MCF 10A (cell line): ENCODE data around the gene SAPCD1. TPM values are rescaled to one million over a fixed set of nuclear protein-coding genes. Genes with fewer than 3 reads are reported as not detected.

Experiments
- BruUV-seq: library from RNA; stranded (reverse); fragments of 400-500 nt; replicated peaks from 2 replicates; lab custom pipeline; 2021; lab: Mats Ljungman, UMichigan
- CTCF ChIA-PET: fragments of 300-600 bp; sonication (Branson Sonifier 250); formaldehyde crosslinking; extraction: SDS; loops from one replicate; lab custom pipeline; 2021; ENCODE audit warnings: antibody characterized with exemption, inconsistent platforms; lab: Yijun Ruan, JAX
- POLR2A ChIA-PET: fragments of 300-600, 350-650 bp; sonication (Branson Sonifier 250); formaldehyde crosslinking; extraction: SDS; loops from one replicate; lab custom pipeline; 2020; ENCODE audit warnings: antibody characterized with exemption, inconsistent platforms; lab: Yijun Ruan, JAX
- DNase-seq: peaks from one replicate; pipeline ENCODE4 v3.0.0-alpha.2; 2018; ENCODE audit not compliant: unreplicated experiment
- H3K27ac Mint-ChIP-seq: one replicate; pipeline ENCODE4 v1.8.0; 2022; ENCODE audit warnings: mild to moderate bottlenecking, low read depth, mixed read lengths; ENCODE audit not compliant: unreplicated experiment
- H3K27me3 Mint-ChIP-seq: one replicate; pipeline ENCODE4 v1.8.0; 2022; ENCODE audit warnings: mixed read lengths; ENCODE audit not compliant: insufficient read depth, unreplicated experiment
- H3K36me3 Mint-ChIP-seq: one replicate; pipeline ENCODE4 v1.8.0; 2022; ENCODE audit warnings: mild to moderate bottlenecking, moderate library complexity, mixed read lengths; ENCODE audit not compliant: insufficient read depth, unreplicated experiment
- H3K4me1 Mint-ChIP-seq: one replicate; pipeline ENCODE4 v1.8.0; 2022; ENCODE audit warnings: mixed read lengths; ENCODE audit not compliant: insufficient read depth, unreplicated experiment
- H3K4me3 Mint-ChIP-seq: one replicate; pipeline ENCODE4 v1.8.0; 2022; ENCODE audit warnings: mild to moderate bottlenecking, moderate library complexity, mixed read lengths; ENCODE audit not compliant: unreplicated experiment
- H3K9me3 Mint-ChIP-seq: one replicate; pipeline ENCODE4 v1.8.0; 2022; ENCODE audit warnings: mixed read lengths; ENCODE audit not compliant: unreplicated experiment
- CTCF ChIP-seq: fragments of 200-600 bp; IDR thresholded peaks from one replicate; pipeline ENCODE4 v1.8.0; 2022; ENCODE audit warnings: antibody characterized with exemption, mild to moderate bottlenecking; ENCODE audit not compliant: unreplicated experiment
- intact Hi-C: fragments of 100-400 bp; cut with micrococcal nuclease; formaldehyde crosslinking; loops from 2 replicates; pipeline ENCODE4 v1.14.1; 2022
- total RNA-seq: library from RNA; stranded (reverse); gene quantifications from 2 replicates; pipeline ENCODE4 v1.2.3, GENCODE V29; 2022

The SAPCD1 gene
- total RNA-seq, 1 experiment from 2014 or later = 5.1 TPM

DNA sequence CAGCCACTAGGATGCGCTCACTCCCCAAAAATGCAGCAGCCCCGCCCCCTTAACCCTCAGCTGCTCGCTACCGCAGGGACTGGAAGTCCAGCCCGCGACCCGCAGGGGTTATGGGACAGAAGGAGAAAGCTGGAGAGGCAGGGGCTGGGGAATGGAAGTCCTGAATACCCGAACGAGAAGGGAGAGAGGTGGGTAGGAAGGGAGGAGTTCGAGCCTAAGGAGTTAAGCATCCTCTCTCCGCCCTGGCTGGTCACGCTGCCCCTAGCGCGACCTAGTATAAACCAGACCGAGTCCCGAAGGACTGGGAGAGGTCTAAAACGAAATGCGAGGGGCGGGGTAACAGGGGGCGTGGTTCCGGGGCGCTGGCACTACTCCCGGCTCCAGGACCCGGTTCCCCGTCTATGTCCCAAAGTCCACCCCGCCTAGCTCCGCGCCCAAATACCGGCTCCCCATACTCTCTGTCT is 32.9 kb upstream of the SAPCD1 start:
- Mint-ChIP-seq H3K9me3 (no peaks in the 10 kb centered on the region), H3K36me3 (peaks cover 43% of the 10 kb centered on the region), H3K4me1 (peaks cover 7% of the 10 kb centered on the region), H3K27me3 (no peaks in the 10 kb centered on the region), H3K27ac (peak overlapping the region; percentile 86), H3K4me3 (peak overlapping the region; percentile 92)
- ChIA-PET POLR2A (interaction anchor here (0.6 to 11.8 kb wide), 21 partner anchors 11 to 1560 kb away, joined by 3 to 95 read pairs (median 6); partner anchors contain the start of genes ABHD16A, BAG6, DDX39B and GPANK1), CTCF (interaction anchor here (0.6 to 2.6 kb wide), 18 partner anchors 9 to 389 kb away, joined by 3 to 19 read pairs (median 4); partner anchors contain the start of genes MSH5 and VARS1)
- DNase-seq = peak; percentile 88
- no TSS peak for BruUV-seq
- intact Hi-C loops = loop anchor here (1.0 to 2.0 kb wide), 5 partner anchors 26 to 101 kb away; partner anchors contain the start of genes ABHD16A, LY6G5C and VARS1
- no peak for TF ChIP-seq CTCF

- POLR2A ChIA-PET = interaction anchor here (0.5 to 11.8 kb wide), 22 partner anchors 10 to 1559 kb away, joined by 3 to 95 read pairs (median 6); partner anchors contain the start of genes ABHD16A, BAG6, DDX39B and GPANK1
- peak; percentile 61 for DNase-seq
- H3K4me1 Mint-ChIP-seq = peaks cover 7% of the 10 kb centered on the region
- H3K9me3 Mint-ChIP-seq = no peaks in the 10 kb centered on the region
- H3K36me3 Mint-ChIP-seq = peaks cover 43% of the 10 kb centered on the region
- BruUV-seq = no TSS peak
- CTCF ChIA-PET = interaction anchor here (0.6 to 2.6 kb wide), 20 partner anchors 8 to 389 kb away, joined by 3 to 19 read pairs (median 3); partner anchors contain the start of genes LSM2, MSH5 and VARS1
- intact Hi-C loops = loop anchor here (1.0 to 2.0 kb wide), 5 partner anchors 27 to 101 kb away; partner anchors contain the start of genes ABHD16A, LY6G5C and VARS1
- TF ChIP-seq CTCF = no peak
- H3K4me3 Mint-ChIP-seq = peak overlapping the region; percentile 92
- H3K27me3 Mint-ChIP-seq = no peaks in the 10 kb centered on the region
- H3K27ac Mint-ChIP-seq = peak overlapping the region; percentile 86
Observed at GRCh38 chr6:31729979-31730630, 32.4 kb upstream of the SAPCD1 start.

DNA sequence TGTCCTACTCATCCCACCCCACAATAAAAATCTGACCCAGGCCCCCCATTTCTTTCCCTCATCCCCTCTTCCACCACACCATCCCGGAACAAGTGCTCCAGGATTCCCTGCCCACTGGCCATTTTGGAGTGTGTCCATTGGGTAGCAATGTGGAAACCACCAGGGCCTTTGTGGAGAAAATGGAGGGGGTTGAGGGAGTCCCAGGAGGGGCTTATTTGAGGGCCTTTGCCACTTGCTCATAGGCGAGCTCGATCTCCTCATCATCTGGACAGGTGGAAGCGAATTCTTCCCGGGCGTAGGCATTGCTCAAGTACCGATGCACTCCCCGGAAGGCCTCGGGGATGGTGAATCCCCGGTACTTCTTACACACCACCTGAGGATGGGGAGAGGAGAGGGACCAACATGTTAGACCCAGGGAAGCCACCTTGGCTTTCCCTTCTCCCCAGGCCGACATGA is 31.8 kb upstream of the SAPCD1 start:
- no peak for DNase-seq
- no peaks in the 10 kb centered on the region for H3K27me3 Mint-ChIP-seq
- H3K9me3 Mint-ChIP-seq = no peaks in the 10 kb centered on the region
- BruUV-seq = no TSS peak
- peaks cover 43% of the 10 kb centered on the region for H3K36me3 Mint-ChIP-seq
- H3K27ac Mint-ChIP-seq = peak overlapping the region; percentile 49
- ChIA-PET CTCF (interaction anchor here (0.6 to 2.6 kb wide), 8 partner anchors 10 to 243 kb away, joined by 3 to 19 read pairs (median 4); partner anchors contain the start of genes LSM2, MSH5 and VARS1), POLR2A (interaction anchor here (0.5 to 11.8 kb wide), 12 partner anchors 9 to 137 kb away, joined by 4 to 95 read pairs (median 12); partner anchors contain the start of genes ABHD16A, GPANK1, HSPA1A and HSPA1B)
- peak overlapping the region; percentile 92 for H3K4me3 Mint-ChIP-seq
- intact Hi-C loops = no loop called here
- H3K4me1 Mint-ChIP-seq = peaks cover 7% of the 10 kb centered on the region
- TF ChIP-seq CTCF = no peak

DNA sequence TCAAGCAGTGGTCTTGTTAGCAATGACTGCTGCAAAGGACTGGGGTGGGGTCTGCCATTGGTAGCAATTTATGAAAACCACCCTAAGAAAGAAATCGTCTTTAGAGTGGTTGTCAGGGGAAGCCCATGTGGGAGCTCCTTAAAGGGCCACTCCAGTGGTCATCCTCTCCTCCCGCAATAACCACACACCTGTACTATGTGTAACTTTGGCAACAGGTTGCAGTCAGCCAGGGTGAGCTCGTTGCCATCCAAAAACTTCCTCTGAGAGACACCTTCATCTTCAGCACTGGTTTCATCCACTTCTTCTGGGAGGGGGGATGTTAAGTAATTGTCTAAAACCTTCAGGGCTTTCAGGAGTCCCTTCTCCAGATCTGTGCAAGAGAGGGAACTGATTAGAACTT is 30.4 kb upstream of the SAPCD1 start:
- no TSS peak for BruUV-seq
- no peak for DNase-seq
- H3K4me3 Mint-ChIP-seq = no peak overlapping the region
- no peaks in the 10 kb centered on the region for H3K9me3 Mint-ChIP-seq
- H3K27ac Mint-ChIP-seq = no peak overlapping the region
- ChIA-PET CTCF (interaction anchor here (0.6 to 2.6 kb wide), 4 partner anchors 20 to 60 kb away, joined by 3 to 19 read pairs (median 4); no protein-coding TSS in a partner anchor), POLR2A (interaction anchor here (0.6 to 11.8 kb wide), 11 partner anchors 8 to 99 kb away, joined by 3 to 95 read pairs (median 5); partner anchors contain the start of genes ABHD16A, HSPA1A, HSPA1B and HSPA1L)
- H3K4me1 Mint-ChIP-seq = peaks cover 13% of the 10 kb centered on the region
- no peak for TF ChIP-seq CTCF
- peaks cover 43% of the 10 kb centered on the region for H3K36me3 Mint-ChIP-seq
- intact Hi-C loops = no loop called here
- no peaks in the 10 kb centered on the region for H3K27me3 Mint-ChIP-seq
